HepG2 (cell line): ENCODE data around the gene CCDC86.

ENCODE experiments used
- CC2D1A ChIP-seq: sonication (generic); formaldehyde crosslinking; IDR thresholded peaks from 2 replicates; pipeline ENCODE4 v1.8.1; 2023; ENCODE audit warnings: mild to moderate bottlenecking, missing genetic modification reagents
- CHD2 ChIP-seq: IDR thresholded peaks from 2 replicates; pipeline ENCODE4 v1.6.1; 2011; ENCODE audit warnings: low read depth, low read length, improper control_type of control experiment
- ELF4 ChIP-seq: sonication (generic); formaldehyde crosslinking; IDR thresholded peaks from 2 replicates; pipeline ENCODE4 v1.5.0; 2020; ENCODE audit warnings: missing genetic modification reagents, mild to moderate bottlenecking, moderate library complexity, borderline replicate concordance
- ETS1 ChIP-seq: sonication (generic); formaldehyde crosslinking; IDR thresholded peaks from 2 replicates; pipeline ENCODE4 v1.4.0; 2020; ENCODE audit warnings: missing genetic modification reagents
- NFRKB ChIP-seq: fragments of 450-650 bp; IDR thresholded peaks from 2 replicates; pipeline ENCODE4 v1.6.1; 2017
- ZNF10 ChIP-seq: sonication (generic); formaldehyde crosslinking; IDR thresholded peaks from 2 replicates; pipeline ENCODE4 v1.4.0; 2020; ENCODE audit warnings: mild to moderate bottlenecking, low read depth, missing genetic modification reagents, borderline replicate concordance
- TF ChIP-seq, protein P1 (sequence below): sonication (generic); formaldehyde crosslinking; IDR thresholded peaks from 2 replicates; pipeline ENCODE4 v1.5.0; 2020; ENCODE audit warnings: missing genetic modification reagents
- TF ChIP-seq, protein P2 (sequence below): sonication (generic); formaldehyde crosslinking; IDR thresholded peaks from 2 replicates; pipeline ENCODE4 v1.4.0; 2020; ENCODE audit warnings: missing genetic modification reagents, mild to moderate bottlenecking, borderline replicate concordance
- TF ChIP-seq, protein P3 (sequence below): sonication (generic); formaldehyde crosslinking; IDR thresholded peaks from 2 replicates; pipeline ENCODE4 v1.5.0; 2020; ENCODE audit warnings: mild to moderate bottlenecking, missing genetic modification reagents, moderate library complexity

GRCh38 chr11:60809249-60809648 is 32.7 kb upstream of the CCDC86 start:
- TF ChIP-seq, protein P1, sequence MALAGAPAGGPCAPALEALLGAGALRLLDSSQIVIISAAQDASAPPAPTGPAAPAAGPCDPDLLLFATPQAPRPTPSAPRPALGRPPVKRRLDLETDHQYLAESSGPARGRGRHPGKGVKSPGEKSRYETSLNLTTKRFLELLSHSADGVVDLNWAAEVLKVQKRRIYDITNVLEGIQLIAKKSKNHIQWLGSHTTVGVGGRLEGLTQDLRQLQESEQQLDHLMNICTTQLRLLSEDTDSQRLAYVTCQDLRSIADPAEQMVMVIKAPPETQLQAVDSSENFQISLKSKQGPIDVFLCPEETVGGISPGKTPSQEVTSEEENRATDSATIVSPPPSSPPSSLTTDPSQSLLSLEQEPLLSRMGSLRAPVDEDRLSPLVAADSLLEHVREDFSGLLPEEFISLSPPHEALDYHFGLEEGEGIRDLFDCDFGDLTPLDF (CRISPR knock-in tag) = no peak
- TF ChIP-seq ETS1 (CRISPR knock-in tag) = no peak
- TF ChIP-seq, protein P2, sequence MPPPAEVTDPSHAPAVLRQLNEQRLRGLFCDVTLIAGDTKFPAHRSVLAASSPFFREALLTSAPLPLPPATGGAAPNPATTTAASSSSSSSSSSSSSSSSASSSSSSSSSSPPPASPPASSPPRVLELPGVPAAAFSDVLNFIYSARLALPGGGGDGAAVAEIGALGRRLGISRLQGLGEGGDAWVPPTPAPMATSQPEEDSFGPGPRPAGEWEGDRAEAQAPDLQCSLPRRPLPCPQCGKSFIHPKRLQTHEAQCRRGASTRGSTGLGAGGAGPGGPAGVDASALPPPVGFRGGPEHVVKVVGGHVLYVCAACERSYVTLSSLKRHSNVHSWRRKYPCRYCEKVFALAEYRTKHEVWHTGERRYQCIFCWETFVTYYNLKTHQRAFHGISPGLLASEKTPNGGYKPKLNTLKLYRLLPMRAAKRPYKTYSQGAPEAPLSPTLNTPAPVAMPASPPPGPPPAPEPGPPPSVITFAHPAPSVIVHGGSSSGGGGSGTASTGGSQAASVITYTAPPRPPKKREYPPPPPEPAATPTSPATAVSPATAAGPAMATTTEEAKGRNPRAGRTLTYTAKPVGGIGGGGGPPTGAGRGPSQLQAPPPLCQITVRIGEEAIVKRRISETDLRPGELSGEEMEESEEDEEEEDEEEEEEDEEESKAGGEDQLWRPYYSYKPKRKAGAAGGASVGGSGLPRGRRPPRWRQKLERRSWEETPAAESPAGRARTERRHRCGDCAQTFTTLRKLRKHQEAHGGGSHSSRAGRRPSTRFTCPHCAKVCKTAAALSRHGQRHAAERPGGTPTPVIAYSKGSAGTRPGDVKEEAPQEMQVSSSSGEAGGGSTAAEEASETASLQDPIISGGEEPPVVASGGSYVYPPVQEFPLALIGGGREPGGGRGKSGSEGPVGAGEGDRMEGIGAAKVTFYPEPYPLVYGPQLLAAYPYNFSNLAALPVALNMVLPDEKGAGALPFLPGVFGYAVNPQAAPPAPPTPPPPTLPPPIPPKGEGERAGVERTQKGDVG = no peak
- TF ChIP-seq CC2D1A (CRISPR knock-in tag) = no peak
- no peak for TF ChIP-seq CHD2
- TF ChIP-seq, protein P3, sequence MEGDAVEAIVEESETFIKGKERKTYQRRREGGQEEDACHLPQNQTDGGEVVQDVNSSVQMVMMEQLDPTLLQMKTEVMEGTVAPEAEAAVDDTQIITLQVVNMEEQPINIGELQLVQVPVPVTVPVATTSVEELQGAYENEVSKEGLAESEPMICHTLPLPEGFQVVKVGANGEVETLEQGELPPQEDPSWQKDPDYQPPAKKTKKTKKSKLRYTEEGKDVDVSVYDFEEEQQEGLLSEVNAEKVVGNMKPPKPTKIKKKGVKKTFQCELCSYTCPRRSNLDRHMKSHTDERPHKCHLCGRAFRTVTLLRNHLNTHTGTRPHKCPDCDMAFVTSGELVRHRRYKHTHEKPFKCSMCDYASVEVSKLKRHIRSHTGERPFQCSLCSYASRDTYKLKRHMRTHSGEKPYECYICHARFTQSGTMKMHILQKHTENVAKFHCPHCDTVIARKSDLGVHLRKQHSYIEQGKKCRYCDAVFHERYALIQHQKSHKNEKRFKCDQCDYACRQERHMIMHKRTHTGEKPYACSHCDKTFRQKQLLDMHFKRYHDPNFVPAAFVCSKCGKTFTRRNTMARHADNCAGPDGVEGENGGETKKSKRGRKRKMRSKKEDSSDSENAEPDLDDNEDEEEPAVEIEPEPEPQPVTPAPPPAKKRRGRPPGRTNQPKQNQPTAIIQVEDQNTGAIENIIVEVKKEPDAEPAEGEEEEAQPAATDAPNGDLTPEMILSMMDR (CRISPR knock-in tag) = no peak
- no peak for TF ChIP-seq NFRKB
- no peak for TF ChIP-seq ELF4
- no peak for TF ChIP-seq ZNF10 (CRISPR knock-in tag)
